Endodermal cell (in vitro differentiated cells): ENCODE results near the gene ZSCAN30. TPM values are rescaled to one million over a fixed set of nuclear protein-coding genes. Genes with fewer than 3 reads are reported as not detected.

Experiments used
- DNase-seq: peaks from one replicate; pipeline ENCODE4 v3.0.0-alpha.2; 2017
- H3K27ac ChIP-seq: 2 replicates; pipeline ENCODE4 v1.5.1; 2013; ENCODE audit warnings: mild to moderate bottlenecking, low read depth, low read length, moderate library complexity
- H3K27me3 ChIP-seq: 2 replicates; pipeline ENCODE4 v1.6.1; 2013; ENCODE audit warnings: mild to moderate bottlenecking, low read length, moderate library complexity; ENCODE audit not compliant: insufficient read depth, control insufficient read depth, poor library complexity, severe bottlenecking
- H3K36me3 ChIP-seq: 2 replicates; pipeline ENCODE4 v1.7.0; 2013; ENCODE audit warnings: mild to moderate bottlenecking, low read length, moderate library complexity; ENCODE audit not compliant: control insufficient read depth, insufficient read depth
- H3K4me1 ChIP-seq: one replicate; pipeline ENCODE4 v1.7.0; 2013; ENCODE audit warnings: low read length; ENCODE audit not compliant: control insufficient read depth, insufficient read depth
- H3K4me3 ChIP-seq: 2 replicates; pipeline ENCODE4 v1.5.1; 2013; ENCODE audit warnings: mild to moderate bottlenecking, low read length, moderate library complexity
- H3K9ac ChIP-seq: 2 replicates; pipeline ENCODE4 v1.6.1; 2013; ENCODE audit warnings: mild to moderate bottlenecking, low read length, moderate library complexity; ENCODE audit not compliant: poor library complexity, severe bottlenecking; ENCODE audit errors: extremely low read depth
- H3K9me3 ChIP-seq: 2 replicates; pipeline ENCODE4 v1.6.1; 2013; ENCODE audit warnings: mild to moderate bottlenecking, low read length, moderate library complexity; ENCODE audit not compliant: control insufficient read depth
- H3K27ac Mint-ChIP-seq: 2 replicates; pipeline ENCODE4 v1.8.0; 2020; ENCODE audit warnings: mixed read lengths
- H3K27me3 Mint-ChIP-seq: 2 replicates; pipeline ENCODE4 v1.8.0; 2021; ENCODE audit warnings: mild to moderate bottlenecking, mixed read lengths; ENCODE audit not compliant: insufficient read depth
- H3K36me3 Mint-ChIP-seq: 2 replicates; pipeline ENCODE4 v1.8.0; 2020; ENCODE audit warnings: low read depth, mixed read lengths
- H3K4me1 Mint-ChIP-seq: 2 replicates; pipeline ENCODE4 v1.8.0; 2020; ENCODE audit warnings: mixed read lengths
- H3K4me3 Mint-ChIP-seq: 2 replicates; pipeline ENCODE4 v1.8.0; 2020; ENCODE audit warnings: mild to moderate bottlenecking, moderate library complexity, mixed read lengths
- H3K9me3 Mint-ChIP-seq: 2 replicates; pipeline ENCODE4 v1.8.0; 2020; ENCODE audit warnings: mild to moderate bottlenecking, mixed read lengths
- WGBS, 2 experiments: methylation state at CpG; one replicate each; pipeline versions ENCODE4 v1.1.5 to v1.1.7; 2013; ENCODE audit warnings: missing lambda C conversion rate in 2 of 2, mixed read lengths in 1 of 2; ENCODE audit not compliant: insufficient coverage in 1 of 2, insufficient read length in 1 of 2; 5-methylcytosine and 5-hydroxymethylcytosine counted together
- total RNA-seq, 2 donors: library from RNA; stranded (reverse); fragmentation: NEBNext Ultra II Directional in 1 of 2; extraction: Animal tissue kit (Norgen Biotek cat#: 25700) in 1 of 2; gene quantifications; 2 replicates in 1 of 2; 3 replicates in 1 of 2; pipeline ENCODE4 v1.2.1, GENCODE V29; 2021
- TF ChIP-seq, protein P1 (sequence below): fragments of 200-600 bp; sonication (generic); conservative IDR thresholded peaks from 2 replicates; pipeline ENCODE4 v1.5.0; 2021; ENCODE audit warnings: antibody characterized with exemption, mild to moderate bottlenecking

The ZSCAN30 gene
- total RNA-seq, 2 donors from 2014 or later, result 20.1 to 29.6 TPM

DNA sequence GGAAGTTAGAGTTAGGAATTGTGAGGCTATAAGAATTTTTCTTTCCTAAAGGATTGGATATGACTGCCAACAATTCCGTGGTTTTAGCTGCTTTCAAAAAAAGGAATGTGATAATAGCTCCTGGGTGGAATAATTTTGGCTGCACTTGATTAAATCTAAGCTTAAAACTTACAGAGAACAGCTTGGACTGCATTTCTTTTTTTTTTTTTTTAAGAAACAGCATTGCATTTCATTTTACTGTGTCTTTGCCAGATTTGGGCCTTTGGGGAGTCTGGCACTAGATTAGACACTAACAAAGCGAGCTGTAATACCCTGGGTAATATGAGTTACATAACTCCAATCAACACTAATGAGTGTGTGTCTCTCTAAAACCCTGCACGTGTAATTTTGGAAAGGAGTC lies 87.0 kb downstream of the ZSCAN30 start:
- H3K9ac ChIP-seq, result no peak overlapping the region
- H3K36me3 Mint-ChIP-seq, result peaks cover 12% of the 10 kb centered on the region
- H3K27me3 ChIP-seq, result no peaks in the 10 kb centered on the region
- no peak overlapping the region for H3K27ac ChIP-seq
- H3K4me1 ChIP-seq, result no peaks in the 10 kb centered on the region
- peaks cover 13% of the 10 kb centered on the region for H3K9me3 ChIP-seq
- no peak overlapping the region for H3K4me3 ChIP-seq
- no peaks in the 10 kb centered on the region for H3K4me1 Mint-ChIP-seq
- no peak overlapping the region for H3K4me3 Mint-ChIP-seq
- WGBS, 2 experiments, result 82 to 90% methylated on average over 3 of the region's 3 CpGs
- TF ChIP-seq, protein P1, sequence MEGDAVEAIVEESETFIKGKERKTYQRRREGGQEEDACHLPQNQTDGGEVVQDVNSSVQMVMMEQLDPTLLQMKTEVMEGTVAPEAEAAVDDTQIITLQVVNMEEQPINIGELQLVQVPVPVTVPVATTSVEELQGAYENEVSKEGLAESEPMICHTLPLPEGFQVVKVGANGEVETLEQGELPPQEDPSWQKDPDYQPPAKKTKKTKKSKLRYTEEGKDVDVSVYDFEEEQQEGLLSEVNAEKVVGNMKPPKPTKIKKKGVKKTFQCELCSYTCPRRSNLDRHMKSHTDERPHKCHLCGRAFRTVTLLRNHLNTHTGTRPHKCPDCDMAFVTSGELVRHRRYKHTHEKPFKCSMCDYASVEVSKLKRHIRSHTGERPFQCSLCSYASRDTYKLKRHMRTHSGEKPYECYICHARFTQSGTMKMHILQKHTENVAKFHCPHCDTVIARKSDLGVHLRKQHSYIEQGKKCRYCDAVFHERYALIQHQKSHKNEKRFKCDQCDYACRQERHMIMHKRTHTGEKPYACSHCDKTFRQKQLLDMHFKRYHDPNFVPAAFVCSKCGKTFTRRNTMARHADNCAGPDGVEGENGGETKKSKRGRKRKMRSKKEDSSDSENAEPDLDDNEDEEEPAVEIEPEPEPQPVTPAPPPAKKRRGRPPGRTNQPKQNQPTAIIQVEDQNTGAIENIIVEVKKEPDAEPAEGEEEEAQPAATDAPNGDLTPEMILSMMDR, result no peak
- peaks cover 18% of the 10 kb centered on the region for H3K9me3 Mint-ChIP-seq
- H3K36me3 ChIP-seq, result no peaks in the 10 kb centered on the region
- DNase-seq, result no peak
- no peak overlapping the region for H3K27ac Mint-ChIP-seq
- H3K27me3 Mint-ChIP-seq, result no peaks in the 10 kb centered on the region

DNA sequence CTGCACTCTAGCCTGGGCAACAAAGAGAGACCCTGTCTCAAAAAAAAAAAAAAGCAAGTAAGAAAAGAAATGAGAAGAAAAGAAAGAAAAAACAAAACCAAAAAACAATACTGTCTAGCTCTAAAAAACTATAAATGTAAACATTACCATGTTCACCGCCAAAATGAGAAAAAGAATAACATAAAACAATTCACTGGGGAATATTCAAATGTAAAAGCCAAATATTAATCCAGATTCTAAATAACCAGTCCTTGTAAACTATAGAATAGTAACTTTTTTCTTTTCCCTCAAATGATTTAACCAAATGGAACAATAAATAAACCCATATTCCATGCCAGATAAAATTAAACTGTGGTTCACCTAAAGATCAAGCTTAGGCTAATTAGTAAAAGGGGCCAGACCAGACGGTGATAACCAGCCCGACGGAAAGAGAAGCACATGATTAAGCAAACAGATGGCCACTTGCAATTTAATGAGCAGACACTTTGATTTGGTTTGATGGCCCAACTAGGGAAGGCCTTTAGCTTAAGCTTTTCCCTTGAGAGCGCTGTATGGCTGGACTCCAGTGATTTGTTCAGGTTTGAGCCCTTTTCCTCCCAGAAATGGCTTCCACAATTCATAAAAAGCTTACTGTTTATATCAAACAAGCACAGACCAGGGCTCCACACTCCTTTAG lies 88.6 kb downstream of the ZSCAN30 start:
- Mint-ChIP-seq H3K4me3 (no peak overlapping the region), H3K36me3 (peaks cover 12% of the 10 kb centered on the region), H3K9me3 (peaks cover 18% of the 10 kb centered on the region), H3K27me3 (no peaks in the 10 kb centered on the region), H3K27ac (no peak overlapping the region), H3K4me1 (no peaks in the 10 kb centered on the region)
- TF ChIP-seq, protein P1, result no peak
- H3K9me3 ChIP-seq, result peaks cover 13% of the 10 kb centered on the region
- no peak for DNase-seq
- no peaks in the 10 kb centered on the region for H3K27me3 ChIP-seq
- H3K36me3 ChIP-seq, result no peaks in the 10 kb centered on the region
- no peaks in the 10 kb centered on the region for H3K4me1 ChIP-seq
- H3K9ac ChIP-seq, result no peak overlapping the region
- no peak overlapping the region for H3K27ac ChIP-seq
- H3K4me3 ChIP-seq, result no peak overlapping the region
- 91 to 94% methylated on average over 4 to 5 of the region's 5 CpGs for WGBS, 2 experiments

Other genes starting within 250 kb of the ZSCAN30 start
- gene MAPRE2, start 248.8 kb downstream of the ZSCAN30 start, total RNA-seq, result 10 to 100 TPM; 15.2 to 16.5 TPM
- 10 to 100 TPM; 44.1 to 64.6 TPM for gene ZNF397, start 49.2 kb downstream of the ZSCAN30 start, total RNA-seq
- gene ZNF24, start 54.2 kb upstream of the ZSCAN30 start, total RNA-seq, result 10 to 100 TPM; 74.7 to 92.1 TPM
- gene ZNF396, start 87.1 kb upstream of the ZSCAN30 start, total RNA-seq, result 1 to 10 TPM; 5.4 to 8.5 TPM
- gene INO80C, start 207.7 kb upstream of the ZSCAN30 start, total RNA-seq, result 10 to 100 TPM; 31.1 to 31.9 TPM